Measurements from ENCODE around the gene MEGF9. TPM values are rescaled to one million over a fixed set of nuclear protein-coding genes. Genes with fewer than 3 reads are reported as not detected.

The MEGF9 gene
- total and polyA plus RNA-seq, 2 donors (not counting 3 experiments of a cell fraction or from before 2014, with no cell fraction given), result 4.0 to 13.0 TPM

DNA sequence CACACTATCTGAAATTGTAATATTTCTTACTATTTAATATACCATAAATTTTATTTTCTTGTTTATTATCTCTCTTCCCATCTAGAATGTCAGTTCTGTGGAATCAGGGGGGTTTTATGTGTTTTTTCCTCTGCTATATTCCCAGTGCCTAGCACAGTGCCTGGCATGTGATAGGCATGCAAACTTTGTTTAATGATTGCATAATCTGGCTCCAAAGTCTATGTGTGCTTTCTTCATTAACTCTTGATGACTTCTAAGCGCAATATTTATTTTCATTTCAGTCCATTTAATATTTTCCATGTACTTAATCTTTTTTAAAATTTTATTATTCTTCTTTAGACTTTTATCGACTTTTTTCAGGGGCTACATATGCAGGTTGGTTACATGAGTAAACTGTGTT is 73.9 kb downstream of the MEGF9 start:
- H3K4me2 ChIP-seq (ENCODE audit: insufficient read depth, low read length), result no peak overlapping the region
- no peaks in the 10 kb centered on the region for H3K9me3 ChIP-seq (replicated peaks; ENCODE audit: control insufficient read depth, insufficient read depth, low read length)
- no peak for FAIRE-seq
- DNase-seq (ENCODE audit: low read depth, low spot score), result no peak
- no TSS peak for BruUV-seq (replicated peaks)
- H4K20me1 ChIP-seq (replicated peaks; ENCODE audit: control insufficient read depth, extremely low read depth, insufficient read depth, low read length), result no peaks in the 10 kb centered on the region
- intact Hi-C loops (cut with micrococcal nuclease), result no loop called here
- H3K9ac ChIP-seq (replicated peaks; ENCODE audit: extremely low read depth, insufficient read depth, low read length), result no peak overlapping the region
- H3K4me3 ChIP-seq (replicated peaks in 1 of 3; ENCODE audit: insufficient read depth in 1 of 3, low read depth in 1 of 3, low read length in 3 of 3), result no peak overlapping the region
- no peak for TF ChIP-seq GATA2 (IDR thresholded peaks at IDR 0.05; ENCODE audit: insufficient read depth, insufficient read length, low read depth, low read length)
- no peak for TF ChIP-seq POLR2A (IDR thresholded peaks at IDR 0.05; ENCODE audit: low read depth, low read length)
- TF ChIP-seq FOS (IDR thresholded peaks at IDR 0.05; ENCODE audit: borderline replicate concordance, insufficient read depth, low read length), result no peak
- no peak for TF ChIP-seq EZH2 (IDR thresholded peaks at IDR 0.05; ENCODE audit: borderline replicate concordance, low read depth, low read length, severe bottlenecking)
- TF ChIP-seq POLR2AphosphoS5 (IDR thresholded peaks at IDR 0.05; ENCODE audit: insufficient read depth, low read depth, low read length), result no peak
- no peaks in the 10 kb centered on the region for H3K79me2 ChIP-seq (ENCODE audit: control insufficient read depth, insufficient read depth, low read length)
- ChIA-PET CTCF (no interaction called here), POLR2A (no interaction called here)
- no peaks in the 10 kb centered on the region for H3K9me1 ChIP-seq (replicated peaks; ENCODE audit: control insufficient read depth, extremely low read depth, insufficient read depth, low read length)
- dilution Hi-C loops (cut with MboI; ENCODE audit: extremely low pct_ligation_motif_present, low sequenced_read_pairs), result no loop called here
- H3K36me3 ChIP-seq (ENCODE audit: control insufficient read depth in 2 of 2, extremely low read depth in 1 of 2, insufficient read depth in 2 of 2, low read length in 2 of 2), result no peaks in the 10 kb centered on the region
- no peak overlapping the region for H2AFZ ChIP-seq (ENCODE audit: low read depth, low read length)
- H3K27me3 ChIP-seq (ENCODE audit: control insufficient read depth in 2 of 2, insufficient read depth in 2 of 2, low read length in 2 of 2), result no peaks in the 10 kb centered on the region
- H3K4me1 ChIP-seq (ENCODE audit: control insufficient read depth, extremely low read depth, insufficient read depth, low read length), result no peaks in the 10 kb centered on the region
- no peak overlapping the region for H3K27ac ChIP-seq (ENCODE audit: insufficient read depth, low read depth, low read length)

DNA sequence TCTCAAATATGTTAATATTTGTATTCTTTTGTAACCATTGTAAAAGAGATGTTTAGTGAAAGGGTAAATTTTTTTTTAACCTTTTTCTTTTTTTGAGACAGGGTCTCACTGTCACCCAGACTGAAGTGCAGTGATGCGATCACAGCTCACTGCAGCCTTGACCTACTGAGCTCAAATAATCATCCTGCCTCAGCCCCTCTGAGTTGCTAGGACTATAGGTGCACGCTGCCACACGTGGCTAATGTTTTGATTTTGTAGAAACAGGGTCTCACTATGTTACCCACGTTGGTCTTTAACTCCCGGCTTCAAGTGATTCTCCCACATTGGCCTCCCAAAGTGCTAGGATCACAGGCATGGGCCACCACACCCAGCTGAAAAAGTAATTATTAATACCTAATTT is 76.4 kb downstream of the MEGF9 start:
- H3K4me3 ChIP-seq (replicated peaks in 1 of 3; ENCODE audit: insufficient read depth in 1 of 3, low read depth in 1 of 3, low read length in 3 of 3), result no peak overlapping the region
- FAIRE-seq, result no peak
- H3K4me2 ChIP-seq (ENCODE audit: insufficient read depth, low read length), result no peak overlapping the region
- H3K9me1 ChIP-seq (replicated peaks; ENCODE audit: control insufficient read depth, extremely low read depth, insufficient read depth, low read length), result no peaks in the 10 kb centered on the region
- TF ChIP-seq POLR2AphosphoS5 (IDR thresholded peaks at IDR 0.05; ENCODE audit: insufficient read depth, low read depth, low read length), result no peak
- TF ChIP-seq, protein P1, sequence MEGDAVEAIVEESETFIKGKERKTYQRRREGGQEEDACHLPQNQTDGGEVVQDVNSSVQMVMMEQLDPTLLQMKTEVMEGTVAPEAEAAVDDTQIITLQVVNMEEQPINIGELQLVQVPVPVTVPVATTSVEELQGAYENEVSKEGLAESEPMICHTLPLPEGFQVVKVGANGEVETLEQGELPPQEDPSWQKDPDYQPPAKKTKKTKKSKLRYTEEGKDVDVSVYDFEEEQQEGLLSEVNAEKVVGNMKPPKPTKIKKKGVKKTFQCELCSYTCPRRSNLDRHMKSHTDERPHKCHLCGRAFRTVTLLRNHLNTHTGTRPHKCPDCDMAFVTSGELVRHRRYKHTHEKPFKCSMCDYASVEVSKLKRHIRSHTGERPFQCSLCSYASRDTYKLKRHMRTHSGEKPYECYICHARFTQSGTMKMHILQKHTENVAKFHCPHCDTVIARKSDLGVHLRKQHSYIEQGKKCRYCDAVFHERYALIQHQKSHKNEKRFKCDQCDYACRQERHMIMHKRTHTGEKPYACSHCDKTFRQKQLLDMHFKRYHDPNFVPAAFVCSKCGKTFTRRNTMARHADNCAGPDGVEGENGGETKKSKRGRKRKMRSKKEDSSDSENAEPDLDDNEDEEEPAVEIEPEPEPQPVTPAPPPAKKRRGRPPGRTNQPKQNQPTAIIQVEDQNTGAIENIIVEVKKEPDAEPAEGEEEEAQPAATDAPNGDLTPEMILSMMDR (IDR thresholded peaks at IDR 0.05; ENCODE audit: extremely low read depth in 1 of 2, insufficient read depth in 1 of 2, low read depth in 1 of 2, low read length in 2 of 2), result no peak
- TF ChIP-seq JUN (IDR thresholded peaks at IDR 0.05; ENCODE audit: borderline replicate concordance, insufficient read depth, insufficient read length, low read depth), result no peak
- TF ChIP-seq POLR2A (IDR thresholded peaks at IDR 0.05; ENCODE audit: low read depth, low read length), result no peak
- TF ChIP-seq, protein P2, sequence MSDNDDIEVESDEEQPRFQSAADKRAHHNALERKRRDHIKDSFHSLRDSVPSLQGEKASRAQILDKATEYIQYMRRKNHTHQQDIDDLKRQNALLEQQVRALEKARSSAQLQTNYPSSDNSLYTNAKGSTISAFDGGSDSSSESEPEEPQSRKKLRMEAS (IDR thresholded peaks at IDR 0.05; ENCODE audit: insufficient read depth, insufficient read length), result no peak
- no peak for TF ChIP-seq EZH2 (IDR thresholded peaks at IDR 0.05; ENCODE audit: borderline replicate concordance, low read depth, low read length, severe bottlenecking)
- TF ChIP-seq FOS (IDR thresholded peaks at IDR 0.05; ENCODE audit: borderline replicate concordance, insufficient read depth, low read length), result no peak
- no peak for TF ChIP-seq GATA2 (IDR thresholded peaks at IDR 0.05; ENCODE audit: insufficient read depth, insufficient read length, low read depth, low read length)
- no peak for TF ChIP-seq MYC (IDR thresholded peaks at IDR 0.05; ENCODE audit: low read depth, low read length)
- no peak overlapping the region for H3K27ac ChIP-seq (ENCODE audit: insufficient read depth, low read depth, low read length)
- H3K9ac ChIP-seq (replicated peaks; ENCODE audit: extremely low read depth, insufficient read depth, low read length), result no peak overlapping the region
- BruUV-seq (replicated peaks), result no TSS peak
- H3K27me3 ChIP-seq (ENCODE audit: control insufficient read depth in 2 of 2, insufficient read depth in 2 of 2, low read length in 2 of 2), result no peaks in the 10 kb centered on the region
- no peak for DNase-seq (ENCODE audit: low read depth, low spot score)
- no peak overlapping the region for H2AFZ ChIP-seq (ENCODE audit: low read depth, low read length)
- dilution Hi-C loops (cut with MboI; ENCODE audit: extremely low pct_ligation_motif_present, low sequenced_read_pairs) (no loop called here), intact Hi-C loops (cut with micrococcal nuclease) (no loop called here)
- no peaks in the 10 kb centered on the region for H3K36me3 ChIP-seq (ENCODE audit: control insufficient read depth in 2 of 2, extremely low read depth in 1 of 2, insufficient read depth in 2 of 2, low read length in 2 of 2)
- H3K4me1 ChIP-seq (ENCODE audit: control insufficient read depth, extremely low read depth, insufficient read depth, low read length), result no peaks in the 10 kb centered on the region
- ChIA-PET POLR2A (interaction anchor here (0.5 kb wide), 1 partner anchor 27 kb away, joined by 3 read pairs; no protein-coding TSS in a partner anchor), CTCF (interaction anchor here (1.6 kb wide), 1 partner anchor 12 kb away, joined by 4 read pairs; no protein-coding TSS in a partner anchor)
- no peaks in the 10 kb centered on the region for H3K9me3 ChIP-seq (replicated peaks; ENCODE audit: control insufficient read depth, insufficient read depth, low read length)
- no peaks in the 10 kb centered on the region for H3K79me2 ChIP-seq (ENCODE audit: control insufficient read depth, insufficient read depth, low read length)
- H4K20me1 ChIP-seq (replicated peaks; ENCODE audit: control insufficient read depth, extremely low read depth, insufficient read depth, low read length), result no peaks in the 10 kb centered on the region
